ENCODE measurements around the gene SSBP3.

DNA sequence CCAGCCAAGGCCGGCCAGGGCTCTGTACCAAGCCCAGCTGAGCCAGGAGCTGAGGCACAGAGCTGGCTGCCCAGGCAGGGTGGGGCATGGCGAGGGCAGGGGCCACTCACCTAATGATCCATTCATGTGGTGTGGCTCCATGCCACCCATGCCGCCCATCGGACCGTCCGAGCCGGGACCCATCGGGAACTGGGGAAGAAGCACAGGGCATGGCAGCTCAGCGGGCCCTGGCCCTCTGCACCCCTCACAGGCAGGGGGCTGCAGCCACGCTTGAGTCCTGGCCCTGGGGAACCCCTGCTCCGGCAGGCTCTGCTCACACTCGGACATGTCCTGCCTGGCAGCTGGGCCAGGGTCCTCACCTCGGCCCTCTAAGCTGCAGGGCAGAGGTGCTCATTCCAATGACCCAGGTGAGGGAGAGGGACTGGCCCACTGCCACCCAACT is 177.5 kb downstream of the SSBP3 start:
- no peak for TF ChIP-seq TAF1 (IDR thresholded peaks at IDR 0.05; ENCODE audit: borderline replicate concordance, insufficient read depth, low read length)
- TF ChIP-seq SIN3A (IDR thresholded peaks at IDR 0.05; ENCODE audit: borderline replicate concordance, insufficient read depth, low read length): no peak

All from PFSK-1 (cell line).